ENCODE data around the gene SSU72.

SSU72 gene

GRCh38 chr1:1616045-1616790 is 41.6 kb upstream of the SSU72 start:
- peak overlapping the region; percentile 96 for H3K4me2 ChIP-seq (ENCODE audit: low read depth, low read length, poor library complexity, severe bottlenecking)
- H3K79me2 ChIP-seq (ENCODE audit: insufficient read depth, low read length) = 0 out of 2 replicates have a peak, but pooled peaks cover 3% of the 10 kb centered on the region
- H3K9me3 ChIP-seq (ENCODE audit: insufficient read depth, low read length) = no peaks in the 10 kb centered on the region
- H4K20me1 ChIP-seq (ENCODE audit: low read depth, low read length) = no peaks in the 10 kb centered on the region
- peak overlapping the region; percentile 96 for H3K9ac ChIP-seq (ENCODE audit: low read length)
- peak overlapping the region; percentile 94 for H3K4me3 ChIP-seq (ENCODE audit: insufficient read depth, low read length, poor library complexity, severe bottlenecking)
- no peaks in the 10 kb centered on the region for H3K27me3 ChIP-seq (ENCODE audit: low read length)
- H3F3A ChIP-seq (ENCODE audit: insufficient read depth) = no peaks in the 10 kb centered on the region; the same call in 1 of the 2 replicates
- H3K9me2 ChIP-seq (replicated peaks; ENCODE audit: insufficient read depth, low read length) = no peaks in the 10 kb centered on the region
- TF ChIP-seq EZH2phosphoT487 (conservative IDR thresholded peaks at IDR 0.05; ENCODE audit: low read length) (no peak), CTCF (IDR thresholded peaks at IDR 0.05; ENCODE audit: insufficient read depth, low read length, poor library complexity, severe bottlenecking) (no peak)
- no peaks in the 10 kb centered on the region for H3K36me3 ChIP-seq (ENCODE audit: low read length)
- peak overlapping the region; percentile 87; the same call in 1 of the 2 replicates for H3K27ac ChIP-seq (ENCODE audit: low read depth, low read length)
- H2AFZ ChIP-seq (ENCODE audit: low read depth, low read length, severe bottlenecking) = no peak overlapping the region

DNA sequence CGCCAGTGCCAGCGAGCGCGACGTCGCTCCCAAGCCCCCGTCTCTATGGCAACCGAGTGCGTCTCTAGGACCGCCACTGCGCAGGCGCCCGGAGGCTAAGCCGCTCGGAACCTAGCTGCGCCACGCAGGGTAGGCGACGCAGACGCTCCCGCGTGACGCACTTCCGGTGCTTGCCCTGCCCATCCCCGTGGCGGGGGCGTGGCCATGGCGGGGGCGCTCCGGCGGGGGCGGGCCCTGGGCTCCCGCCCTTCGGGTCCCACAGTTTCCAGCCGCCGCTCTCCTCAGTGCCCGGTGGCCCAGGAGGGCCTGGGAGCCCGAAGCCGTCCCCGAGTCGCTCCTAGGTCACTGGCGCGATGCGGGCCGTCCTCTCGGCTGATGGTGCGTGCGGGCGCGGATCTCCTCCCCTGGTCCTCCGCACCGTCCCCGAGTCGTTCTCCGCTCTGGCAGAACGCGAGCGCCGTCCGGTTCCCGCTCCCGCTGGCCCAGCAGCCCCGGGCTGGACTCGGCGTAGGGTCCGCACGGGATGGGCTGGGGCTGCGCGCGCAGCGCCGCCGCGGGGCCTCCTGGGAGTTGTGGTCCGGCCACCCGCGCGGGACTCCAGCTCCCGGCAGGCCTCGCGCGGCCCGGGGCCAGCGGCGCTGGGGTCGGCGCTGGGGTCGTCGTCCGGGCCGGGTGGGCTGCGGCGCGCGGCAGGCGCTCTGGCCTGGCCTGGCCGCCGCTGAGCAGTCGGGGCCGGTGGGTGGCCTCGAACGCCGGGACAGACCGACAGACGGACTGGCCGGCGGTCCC is 40.8 kb upstream of the SSU72 start, which contains the start of gene MIB2:
TSS of gene MIB2 (plus strand) at position 245 of the 789 bp plus-strand sequence. CDS start 7,953 bp downstream, outside the sequence.
- Histone ChIP-seq H2AFZ (ENCODE audit: low read depth, low read length, severe bottlenecking) (peak within 1 kb of the TSS; percentile 43), H3K4me2 (ENCODE audit: low read depth, low read length, poor library complexity, severe bottlenecking) (peak within 1 kb of the TSS; percentile 96), H3K36me3 (ENCODE audit: low read length) (no peaks in the 10 kb centered on the region), H3K9ac (ENCODE audit: low read length) (peak within 1 kb of the TSS; percentile 96), H3K9me2 (replicated peaks; ENCODE audit: insufficient read depth, low read length) (no peaks in the 10 kb centered on the region), H3K27ac (ENCODE audit: low read depth, low read length) (peak within 1 kb of the TSS; percentile 87), H4K20me1 (ENCODE audit: low read depth, low read length) (no peaks in the 10 kb centered on the region), H3K9me3 (ENCODE audit: insufficient read depth, low read length) (no peaks in the 10 kb centered on the region), H3K4me3 (ENCODE audit: insufficient read depth, low read length, poor library complexity, severe bottlenecking) (peak within 1 kb of the TSS; percentile 94), H3K27me3 (ENCODE audit: low read length) (no peaks in the 10 kb centered on the region), H3K79me2 (ENCODE audit: insufficient read depth, low read length) (0 out of 2 replicates have a peak, but pooled peaks cover 3% of the 10 kb centered on the region), H3F3A (ENCODE audit: insufficient read depth) (no peaks in the 10 kb centered on the region; the same call in 1 of the 2 replicates)
- TF ChIP-seq EZH2phosphoT487 (conservative IDR thresholded peaks at IDR 0.05; ENCODE audit: low read length) = no peak
- no peak for TF ChIP-seq CTCF (IDR thresholded peaks at IDR 0.05; ENCODE audit: insufficient read depth, low read length, poor library complexity, severe bottlenecking)

DNA sequence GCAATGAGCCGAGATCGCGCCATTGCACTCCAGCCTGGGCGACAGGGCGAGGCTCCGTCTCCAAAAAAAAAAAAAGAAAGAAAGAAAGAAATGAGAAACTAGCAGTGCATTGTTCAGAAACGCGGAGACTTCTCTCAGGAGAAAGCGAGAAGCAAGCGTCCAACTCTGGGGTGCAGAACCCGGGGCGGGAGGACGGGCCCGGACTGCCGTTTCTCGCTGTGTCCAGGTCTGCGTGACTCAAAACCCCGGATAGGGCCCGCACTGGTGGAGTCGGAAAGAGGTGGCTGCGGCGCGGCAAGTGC is 40.2 kb upstream of the SSU72 start:
- Histone ChIP-seq H3K4me2 (ENCODE audit: low read depth, low read length, poor library complexity, severe bottlenecking) (peak overlapping the region; percentile 96), H3K79me2 (ENCODE audit: insufficient read depth, low read length) (0 out of 2 replicates have a peak, but pooled peaks cover 3% of the 10 kb centered on the region), H2AFZ (ENCODE audit: low read depth, low read length, severe bottlenecking) (peak overlapping the region; percentile 8), H3K4me3 (ENCODE audit: insufficient read depth, low read length, poor library complexity, severe bottlenecking) (peak overlapping the region; percentile 94), H3K9ac (ENCODE audit: low read length) (peak overlapping the region; percentile 96), H3K9me2 (replicated peaks; ENCODE audit: insufficient read depth, low read length) (no peaks in the 10 kb centered on the region), H3K27ac (ENCODE audit: low read depth, low read length) (no peak overlapping the region), H4K20me1 (ENCODE audit: low read depth, low read length) (no peaks in the 10 kb centered on the region), H3K36me3 (ENCODE audit: low read length) (no peaks in the 10 kb centered on the region), H3K9me3 (ENCODE audit: insufficient read depth, low read length) (no peaks in the 10 kb centered on the region), H3F3A (ENCODE audit: insufficient read depth) (no peaks in the 10 kb centered on the region; the same call in 1 of the 2 replicates), H3K27me3 (ENCODE audit: low read length) (no peaks in the 10 kb centered on the region)
- no peak for TF ChIP-seq CTCF (IDR thresholded peaks at IDR 0.05; ENCODE audit: insufficient read depth, low read length, poor library complexity, severe bottlenecking)
- no peak for TF ChIP-seq EZH2phosphoT487 (conservative IDR thresholded peaks at IDR 0.05; ENCODE audit: low read length)
